Mesenchymal stem cell (in vitro differentiated cells and primary cell): ENCODE measurements around the gene SMOC2.
A peak's percentile ranks its signal among the peaks of the same experiment; 100 is the strongest.

ENCODE experiments used
- DNase-seq: peaks from one replicate; pipeline ENCODE4 v3.0.0-alpha.2; 2013
- H2AFZ ChIP-seq: one replicate; pipeline ENCODE4 v1.6.1; 2013; ENCODE audit warnings: low read depth, mild to moderate bottlenecking, control low read depth, inconsistent platforms, low read length, moderate library complexity
- H2AK5ac ChIP-seq: 2 replicates; pipeline ENCODE4 v1.6.1; 2013; ENCODE audit warnings: low read length, moderate library complexity, mild to moderate bottlenecking, inconsistent platforms; ENCODE audit not compliant: severe bottlenecking
- H2BK120ac ChIP-seq: one replicate; pipeline ENCODE4 v1.6.1; 2013; ENCODE audit warnings: low read depth, mild to moderate bottlenecking, inconsistent platforms, low read length, moderate library complexity
- H2BK12ac ChIP-seq, 2 experiments: one replicate each; pipeline ENCODE4 v1.6.1; 2013; ENCODE audit warnings: inconsistent platforms in 2 of 2, low read length in 2 of 2, mild to moderate bottlenecking in 2 of 2, moderate library complexity in 2 of 2, control low read depth in 1 of 2
- H2BK15ac ChIP-seq: one replicate; pipeline ENCODE4 v1.6.1; 2013; ENCODE audit warnings: mild to moderate bottlenecking, low read depth, inconsistent platforms; ENCODE audit not compliant: poor library complexity, severe bottlenecking
- H2BK5ac ChIP-seq: 2 replicates; pipeline ENCODE4 v1.6.1; 2013; ENCODE audit warnings: low read depth, mild to moderate bottlenecking, low read length, control low read depth, inconsistent platforms; ENCODE audit not compliant: poor library complexity, severe bottlenecking
- H3K14ac ChIP-seq, 2 experiments: one replicate each; pipeline ENCODE4 v1.6.1; 2013; ENCODE audit warnings: inconsistent platforms in 2 of 2, low read length in 2 of 2, control low read depth in 1 of 2, mild to moderate bottlenecking in 1 of 2, moderate library complexity in 1 of 2
- H3K18ac ChIP-seq, 2 experiments: one replicate each; pipeline ENCODE4 v1.6.1; 2013; ENCODE audit warnings: inconsistent platforms in 2 of 2, low read length in 2 of 2, control low read depth in 1 of 2, low read depth in 1 of 2, mild to moderate bottlenecking in 1 of 2
- H3K23ac ChIP-seq, 2 experiments: one replicate each; pipeline ENCODE4 v1.6.1; 2013; ENCODE audit warnings: inconsistent platforms in 2 of 2, low read length in 2 of 2, mild to moderate bottlenecking in 2 of 2, moderate library complexity in 2 of 2, control low read depth in 1 of 2
- H3K27ac ChIP-seq: 2 replicates; pipeline ENCODE4 v1.5.1; 2013; ENCODE audit warnings: mild to moderate bottlenecking, moderate library complexity, low read length, control low read depth, inconsistent platforms; ENCODE audit not compliant: poor library complexity, severe bottlenecking
- H3K27me3 ChIP-seq, 2 experiments: 2 replicates each; pipeline versions ENCODE4 v1.6.1 to v1.7.0; 2013; ENCODE audit warnings: low read length in 2 of 2, mild to moderate bottlenecking in 2 of 2, moderate library complexity in 2 of 2, control low read depth in 1 of 2, inconsistent platforms in 1 of 2; ENCODE audit not compliant: control insufficient read depth in 1 of 2, insufficient read depth in 1 of 2
- H3K36me3 ChIP-seq, 2 experiments: 2 replicates each; pipeline versions ENCODE4 v1.6.1 to v1.7.0; 2013; ENCODE audit warnings: low read length in 2 of 2, control low read depth in 1 of 2, inconsistent platforms in 1 of 2, low read depth in 1 of 2, mild to moderate bottlenecking in 1 of 2; ENCODE audit not compliant: insufficient read depth in 2 of 2, control insufficient read depth in 1 of 2
- H3K4ac ChIP-seq, 2 experiments: one replicate each; pipeline ENCODE4 v1.6.1; 2013; ENCODE audit warnings: inconsistent platforms in 2 of 2, low read length in 2 of 2, mild to moderate bottlenecking in 2 of 2, moderate library complexity in 2 of 2, control low read depth in 1 of 2, low read depth in 1 of 2
- H3K4me1 ChIP-seq: 2 replicates; pipeline ENCODE4 v1.6.1; 2013; ENCODE audit warnings: low read depth, low read length, control low read depth; ENCODE audit not compliant: control insufficient read depth, insufficient read depth
- H3K4me2 ChIP-seq: 2 replicates; pipeline ENCODE4 v1.6.1; 2013; ENCODE audit warnings: low read length, mild to moderate bottlenecking, inconsistent platforms; ENCODE audit not compliant: poor library complexity, severe bottlenecking
- H3K4me3 ChIP-seq, 2 experiments: 2 replicates each; pipeline versions ENCODE4 v1.5.1 to v1.7.0; 2013; ENCODE audit warnings: low read length in 2 of 2, mild to moderate bottlenecking in 2 of 2, control low read depth in 1 of 2, low read depth in 1 of 2; ENCODE audit not compliant: insufficient read depth in 1 of 2
- H3K79me1 ChIP-seq: replicated peaks from 2 replicates; pipeline ENCODE4 v1.6.1; 2013; ENCODE audit warnings: mild to moderate bottlenecking, control low read depth, low read length, inconsistent platforms; ENCODE audit not compliant: poor library complexity, severe bottlenecking
- H3K9ac ChIP-seq: 2 replicates; pipeline ENCODE4 v1.7.0; 2013; ENCODE audit warnings: mild to moderate bottlenecking, low read length, moderate library complexity
- H3K9me3 ChIP-seq: 2 replicates; pipeline ENCODE4 v1.7.0; 2013; ENCODE audit warnings: mild to moderate bottlenecking, low read length; ENCODE audit not compliant: control insufficient read depth
- H4K8ac ChIP-seq: one replicate; pipeline ENCODE4 v1.6.1; 2013; ENCODE audit warnings: inconsistent platforms, mild to moderate bottlenecking, low read length, moderate library complexity
- H4K91ac ChIP-seq: one replicate; pipeline ENCODE4 v1.6.1; 2013; ENCODE audit warnings: mild to moderate bottlenecking, low read length, inconsistent platforms
- WGBS: methylation state at CpG from one replicate; pipeline ENCODE4 v1.1.7; 2013; ENCODE audit warnings: mixed read lengths; 5-methylcytosine and 5-hydroxymethylcytosine counted together

SMOC2 gene

GRCh38 chr6:168517742-168518347 is 76.9 kb downstream of the SMOC2 start:
- Histone ChIP-seq H3K9me3 (no peaks in the 10 kb centered on the region), H3K4me3 (no peak overlapping the region), H2BK12ac (no peak overlapping the region), H2BK15ac (no peak overlapping the region), H3K79me1 (no peaks in the 10 kb centered on the region), H3K36me3 (no peaks in the 10 kb centered on the region), H2AFZ (no peak overlapping the region), H3K18ac (no peak overlapping the region), H3K27ac (no peak overlapping the region), H2BK5ac (no peak overlapping the region), H3K14ac (no peak overlapping the region), H3K4me1 (no peaks in the 10 kb centered on the region), H3K4ac (no peak overlapping the region), H4K8ac (no peak overlapping the region), H3K23ac (no peak overlapping the region), H3K27me3 (no peaks in the 10 kb centered on the region), H4K91ac (no peak overlapping the region), H3K4me2 (no peak overlapping the region), H2BK120ac (no peak overlapping the region), H2AK5ac (no peak overlapping the region), H3K9ac (no peak overlapping the region)
- no peak for DNase-seq
- 87% methylated on average over 38 of the region's 39 CpGs for WGBS

GRCh38 chr6:168518348-168518745 is 77.4 kb downstream of the SMOC2 start:
- H2AK5ac ChIP-seq: no peak overlapping the region
- WGBS: 65% methylated on average over 4 of the region's 4 CpGs

GRCh38 chr6:168518867-168519266 is 77.9 kb downstream of the SMOC2 start:
- Histone ChIP-seq H3K36me3 (no peaks in the 10 kb centered on the region), H4K91ac (peak overlapping the region; percentile 0), H2AK5ac (no peak overlapping the region), H3K9me3 (no peaks in the 10 kb centered on the region), H2BK12ac (no peak overlapping the region), H2BK120ac (no peak overlapping the region), H3K27me3 (no peaks in the 10 kb centered on the region), H3K79me1 (no peaks in the 10 kb centered on the region), H3K4me2 (no peak overlapping the region), H3K18ac (no peak overlapping the region), H3K23ac (no peak overlapping the region), H2BK15ac (no peak overlapping the region), H3K27ac (no peak overlapping the region), H3K14ac (peak overlapping the region in 1 of 2 experiments; percentile 10), H3K4me1 (no peaks in the 10 kb centered on the region), H2AFZ (no peak overlapping the region), H4K8ac (no peak overlapping the region), H2BK5ac (no peak overlapping the region), H3K4me3 (no peak overlapping the region), H3K4ac (no peak overlapping the region), H3K9ac (no peak overlapping the region)
- 98% methylated on average over 21 of the region's 21 CpGs for WGBS
- no peak for DNase-seq

More at GRCh38 chr6:168518348-168518745, 77.4 kb downstream of the SMOC2 start:
- Histone ChIP-seq H3K18ac (no peak overlapping the region), H4K8ac (no peak overlapping the region), H3K27ac (no peak overlapping the region), H3K79me1 (no peaks in the 10 kb centered on the region), H2BK120ac (no peak overlapping the region), H3K9me3 (no peaks in the 10 kb centered on the region), H3K23ac (no peak overlapping the region), H3K36me3 (no peaks in the 10 kb centered on the region), H2BK5ac (no peak overlapping the region), H3K27me3 (no peaks in the 10 kb centered on the region), H3K4ac (no peak overlapping the region), H2BK15ac (no peak overlapping the region), H2BK12ac (no peak overlapping the region), H3K9ac (no peak overlapping the region), H3K4me3 (no peak overlapping the region), H3K4me1 (no peaks in the 10 kb centered on the region), H3K4me2 (no peak overlapping the region), H2AFZ (no peak overlapping the region), H4K91ac (no peak overlapping the region), H3K14ac (no peak overlapping the region)
- DNase-seq: no peak

GRCh38 chr6:168520233-168520632 is 79.2 kb downstream of the SMOC2 start:
- H2AFZ ChIP-seq: no peak overlapping the region
- no peak overlapping the region for H2BK5ac ChIP-seq
- no peak overlapping the region for H2AK5ac ChIP-seq
- H3K9ac ChIP-seq: no peak overlapping the region
- no peaks in the 10 kb centered on the region for H3K9me3 ChIP-seq
- no peak for DNase-seq
- H3K36me3 ChIP-seq: no peaks in the 10 kb centered on the region
- no peak overlapping the region for H3K4me3 ChIP-seq
- H3K27ac ChIP-seq: no peak overlapping the region
- no peaks in the 10 kb centered on the region for H3K4me1 ChIP-seq
- no peak overlapping the region for H2BK120ac ChIP-seq
- no peak overlapping the region for H2BK15ac ChIP-seq
- H3K23ac ChIP-seq: no peak overlapping the region
- H3K79me1 ChIP-seq: no peaks in the 10 kb centered on the region
- H4K8ac ChIP-seq: no peak overlapping the region
- H3K4ac ChIP-seq: no peak overlapping the region
- 81% methylated on average over 10 of the region's 10 CpGs for WGBS
- no peak overlapping the region for H4K91ac ChIP-seq
- H3K4me2 ChIP-seq: no peak overlapping the region
- no peak overlapping the region for H3K18ac ChIP-seq
- H3K27me3 ChIP-seq: no peaks in the 10 kb centered on the region
- no peak overlapping the region for H3K14ac ChIP-seq
- H2BK12ac ChIP-seq: no peak overlapping the region
